Coronary artery (tissue), 2 donors: ENCODE data around the gene C14orf132.

Experiments used
- DNase-seq: peaks from one replicate; pipeline ENCODE4 v3.0.0-alpha.2; 2017; ENCODE audit warnings: low spot score
- H3K27ac ChIP-seq, 2 donors: fragments of 200-600 bp; sonication (generic); one replicate each; pipeline ENCODE4 v1.5.1; 2016 to 2019
- H3K4me3 ChIP-seq: fragments of 200-600 bp; sonication (generic); 2 replicates; pipeline ENCODE4 v1.5.1; 2016; ENCODE audit warnings: mild to moderate bottlenecking, moderate library complexity
- TF ChIP-seq, protein P1 (sequence below): fragments of 200-600 bp; sonication (generic); IDR thresholded peaks from one replicate; pipeline ENCODE4 v1.5.1; 2019; ENCODE audit warnings: antibody characterized with exemption

C14orf132 gene

DNA sequence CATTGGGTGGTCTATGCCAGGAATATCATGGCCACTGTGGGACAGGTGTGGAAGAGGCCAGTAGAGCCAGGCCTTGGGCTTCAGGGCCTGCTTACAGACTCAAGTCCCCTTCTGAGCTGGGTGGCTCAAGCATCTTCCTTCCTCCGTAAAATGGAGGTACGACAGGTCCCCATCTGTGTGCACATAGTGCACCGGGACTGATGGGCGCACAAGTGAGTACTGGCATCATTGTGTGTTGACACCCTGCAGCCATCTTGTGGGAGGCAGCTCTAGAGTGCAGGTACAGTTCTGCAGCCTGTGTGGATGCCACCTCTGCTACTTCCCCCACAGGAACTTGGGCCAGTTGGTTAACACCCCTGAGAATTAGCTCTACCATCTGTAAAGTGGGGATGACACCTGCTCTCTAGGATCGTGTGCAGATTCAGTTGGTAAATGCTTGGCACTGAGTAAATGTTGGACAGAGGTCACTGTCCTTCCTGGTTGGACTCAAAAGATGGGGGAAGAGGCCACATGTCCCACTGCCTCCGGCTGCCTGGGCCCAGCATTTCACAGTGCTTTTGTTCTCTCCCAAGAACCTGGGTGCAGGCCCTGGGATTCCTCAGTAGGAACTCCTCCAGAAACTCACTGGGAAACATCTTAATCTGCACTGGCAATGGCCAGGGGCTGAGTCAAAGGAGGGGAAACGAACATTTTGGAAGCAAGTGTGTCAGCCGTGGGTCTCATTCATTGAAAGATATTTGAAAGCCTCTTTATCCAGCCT is 70.6 kb downstream of the C14orf132 start:
- Histone ChIP-seq H3K27ac (no peak overlapping the region), H3K4me3 (no peak overlapping the region)
- no peak for DNase-seq
- TF ChIP-seq, protein P1, sequence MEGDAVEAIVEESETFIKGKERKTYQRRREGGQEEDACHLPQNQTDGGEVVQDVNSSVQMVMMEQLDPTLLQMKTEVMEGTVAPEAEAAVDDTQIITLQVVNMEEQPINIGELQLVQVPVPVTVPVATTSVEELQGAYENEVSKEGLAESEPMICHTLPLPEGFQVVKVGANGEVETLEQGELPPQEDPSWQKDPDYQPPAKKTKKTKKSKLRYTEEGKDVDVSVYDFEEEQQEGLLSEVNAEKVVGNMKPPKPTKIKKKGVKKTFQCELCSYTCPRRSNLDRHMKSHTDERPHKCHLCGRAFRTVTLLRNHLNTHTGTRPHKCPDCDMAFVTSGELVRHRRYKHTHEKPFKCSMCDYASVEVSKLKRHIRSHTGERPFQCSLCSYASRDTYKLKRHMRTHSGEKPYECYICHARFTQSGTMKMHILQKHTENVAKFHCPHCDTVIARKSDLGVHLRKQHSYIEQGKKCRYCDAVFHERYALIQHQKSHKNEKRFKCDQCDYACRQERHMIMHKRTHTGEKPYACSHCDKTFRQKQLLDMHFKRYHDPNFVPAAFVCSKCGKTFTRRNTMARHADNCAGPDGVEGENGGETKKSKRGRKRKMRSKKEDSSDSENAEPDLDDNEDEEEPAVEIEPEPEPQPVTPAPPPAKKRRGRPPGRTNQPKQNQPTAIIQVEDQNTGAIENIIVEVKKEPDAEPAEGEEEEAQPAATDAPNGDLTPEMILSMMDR: no peak

DNA sequence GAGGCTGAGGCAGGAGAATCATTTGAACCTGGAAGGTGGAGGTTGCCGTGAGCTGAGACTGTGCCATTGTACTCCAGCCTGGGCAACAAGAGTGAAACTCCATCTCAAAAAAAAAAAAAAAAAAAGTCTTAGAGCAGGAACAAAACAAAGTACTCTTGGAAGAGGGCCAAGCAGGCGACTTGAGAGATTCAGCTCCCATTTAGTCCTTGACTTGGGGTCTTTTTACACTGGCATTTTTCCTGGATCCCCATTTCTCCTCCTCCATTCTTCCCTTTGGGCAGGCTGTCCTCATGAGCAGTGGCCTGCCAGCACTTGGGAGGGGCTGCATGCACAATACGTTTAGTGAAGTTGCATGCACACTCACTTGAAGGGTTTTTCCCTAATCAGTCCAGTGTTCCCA is 72.9 kb downstream of the C14orf132 start:
- TF ChIP-seq, protein P1: no peak
- Histone ChIP-seq H3K4me3 (no peak overlapping the region), H3K27ac (no peak overlapping the region)
- DNase-seq: no peak

DNA sequence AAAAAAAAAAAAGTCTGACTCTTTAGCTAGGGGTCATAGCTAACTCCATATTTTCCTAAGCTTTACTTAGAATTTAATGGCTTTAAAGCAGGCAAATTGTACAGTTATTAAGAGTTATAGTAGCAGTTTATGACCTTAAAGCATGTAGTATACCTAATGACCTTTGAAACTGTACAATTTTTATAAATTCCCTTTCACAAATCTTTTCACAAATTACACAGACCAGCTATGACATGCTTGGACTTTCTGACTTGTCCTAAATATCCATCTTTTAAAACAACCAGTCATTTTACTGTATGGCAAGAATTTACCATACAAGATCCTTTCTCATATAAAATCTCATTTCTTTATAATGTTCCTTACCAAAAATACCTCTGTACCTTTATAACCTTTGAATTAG is 74.8 kb downstream of the C14orf132 start:
- TF ChIP-seq, protein P1: no peak
- Histone ChIP-seq H3K27ac (no peak overlapping the region), H3K4me3 (no peak overlapping the region)
- no peak for DNase-seq

DNA sequence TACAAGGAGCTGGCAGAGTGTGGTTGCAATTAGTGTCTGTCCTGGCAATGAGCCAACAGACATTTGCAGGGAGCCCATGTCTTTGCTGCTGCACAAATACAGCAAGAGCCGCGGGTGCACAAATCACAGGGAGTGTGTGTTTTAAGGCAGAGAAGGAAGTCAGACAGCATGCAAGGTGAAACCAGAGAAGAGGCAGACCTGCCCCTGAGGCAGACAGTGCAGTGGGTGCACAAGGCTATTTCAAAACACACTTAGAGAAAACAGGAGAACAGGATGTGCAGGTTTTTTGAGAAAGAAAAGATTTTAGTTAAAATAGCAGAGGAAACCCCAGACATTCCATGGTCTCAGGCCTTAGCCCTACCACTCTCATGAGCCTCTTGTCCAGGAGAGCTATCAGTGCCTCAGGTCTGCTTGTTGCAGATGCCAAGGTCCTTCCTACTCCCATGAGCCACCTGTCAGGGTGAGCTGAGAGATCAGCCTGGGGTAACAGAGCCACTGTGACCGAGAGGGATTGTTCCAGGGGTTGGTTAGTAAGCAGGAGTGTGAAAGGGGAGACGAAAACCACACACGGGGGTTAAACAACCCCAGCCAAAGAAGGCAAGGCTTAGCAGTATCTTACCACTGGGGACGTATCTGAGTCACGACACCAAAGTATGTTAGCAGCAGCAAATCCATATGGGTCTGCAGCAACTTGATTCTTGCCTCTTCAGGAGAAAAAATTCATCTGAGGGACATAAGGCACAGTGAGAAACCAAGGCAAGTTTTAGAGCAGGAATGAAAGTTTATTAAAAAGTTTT is 78.1 kb downstream of the C14orf132 start:
- H3K27ac ChIP-seq: no peak overlapping the region
- no peak for DNase-seq
- H3K4me3 ChIP-seq: no peak overlapping the region
- TF ChIP-seq, protein P1: no peak

DNA sequence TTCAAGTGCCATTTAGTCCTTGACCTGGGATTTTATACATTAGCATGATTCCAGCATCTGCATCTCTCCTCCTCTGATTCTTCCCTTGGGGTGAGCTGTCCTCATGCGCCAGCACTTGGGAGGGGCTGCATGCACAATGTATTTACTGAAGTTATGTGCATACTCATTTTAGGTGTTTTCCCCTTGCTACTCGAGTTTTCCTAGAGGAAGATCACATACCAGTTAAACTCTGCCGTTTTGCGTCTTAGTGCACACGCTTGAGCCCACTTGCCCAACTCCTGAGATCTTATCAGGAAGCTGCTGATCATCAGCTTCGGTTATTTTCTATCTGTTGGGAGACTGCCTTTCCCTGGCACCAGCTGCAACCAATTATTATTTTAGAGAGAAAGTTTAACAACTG is 78.8 kb downstream of the C14orf132 start:
- TF ChIP-seq, protein P1: no peak
- no peak overlapping the region for H3K27ac ChIP-seq
- no peak for DNase-seq
- no peak overlapping the region for H3K4me3 ChIP-seq

DNA sequence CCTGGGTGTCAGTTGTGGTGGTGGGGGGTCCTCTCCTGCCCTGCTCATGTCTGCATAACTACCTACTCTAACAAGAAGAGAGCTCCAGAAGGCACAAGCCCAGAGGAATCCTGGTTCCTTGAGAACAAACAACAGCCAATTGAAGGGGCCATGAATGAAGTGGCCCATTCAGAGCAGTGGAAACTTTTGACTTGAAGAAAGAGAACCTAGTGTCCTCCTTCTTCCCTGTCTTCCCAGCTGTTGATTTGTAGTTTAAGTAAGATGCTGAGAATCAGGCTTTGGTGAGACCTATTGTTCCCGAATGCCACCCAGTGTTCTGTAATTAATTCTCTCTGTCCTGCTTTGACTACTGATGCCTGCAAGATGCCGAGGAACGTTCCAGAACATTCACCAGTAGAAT is 79.2 kb downstream of the C14orf132 start:
- DNase-seq: no peak
- H3K4me3 ChIP-seq: no peak overlapping the region
- no peak overlapping the region for H3K27ac ChIP-seq
- TF ChIP-seq, protein P1: no peak
